Activated CD8-positive, alpha-beta memory T cell treated with anti-CD3 and anti-CD28 coated beads for 36 hours (primary cell): Measurements from ENCODE around the gene MBD3L5. TPM values are rescaled to one million over a fixed set of nuclear protein-coding genes. Genes with fewer than 3 reads are reported as not detected.
"Not testable (repeated sequence)": the region's sequence is repeated elsewhere in the genome, so short reads cannot be mapped to it uniquely, and the experiment has no call there.

Source experiments
- CTCF ChIA-PET: fragments of 350-600 bp; sonication (Branson Sonifier 250); formaldehyde crosslinking; loops from one replicate; lab custom pipeline; 2021; ENCODE audit warnings: antibody characterized with exemption; lab: Charles Lee
- POLR2A ChIA-PET: fragments of 350-600 bp; sonication (Branson Sonifier 250); formaldehyde crosslinking; loops from one replicate; lab custom pipeline; 2021; ENCODE audit warnings: antibody characterized with exemption; lab: Charles Lee
- total RNA-seq, 2 experiments: library from RNA; stranded (reverse); gene quantifications; one replicate each; pipeline ENCODE4 v1.2.3, GENCODE V29; 2021

The MBD3L5 gene
- not detected for total RNA-seq

GRCh38 chr19:7030278-7030677 is at the start of gene MBD3L5:
Gene MBD3L5 (plus strand): TSS chr19:7030578. CDS start chr19:7030612, 34 bp downstream.
- POLR2A ChIA-PET, CTCF ChIA-PET: not testable (repeated sequence)

- ChIA-PET CTCF (interaction anchor here (0.9 kb wide), 1 partner anchor 358 kb away, joined by 3 read pairs; no protein-coding TSS in a partner anchor), POLR2A (no interaction called here)
Observed at GRCh38 chr19:6983448-6983847, 46.9 kb upstream of the MBD3L5 start.

- ChIA-PET CTCF (no interaction called here), POLR2A (no interaction called here)
Observed at GRCh38 chr19:6987850-6988249, 42.5 kb upstream of the MBD3L5 start.

GRCh38 chr19:6988257-6988656 is 42.1 kb upstream of the MBD3L5 start:
- ChIA-PET POLR2A (no interaction called here), CTCF (no interaction called here)

- ChIA-PET CTCF (no interaction called here), POLR2A (no interaction called here)
Observed at GRCh38 chr19:6995054-6995453, 35.3 kb upstream of the MBD3L5 start.

- POLR2A ChIA-PET: no interaction called here
- CTCF ChIA-PET: no interaction called here
Observed at GRCh38 chr19:6996810-6997209, 33.6 kb upstream of the MBD3L5 start.

- POLR2A ChIA-PET: no interaction called here
- CTCF ChIA-PET: no interaction called here
Observed at GRCh38 chr19:6997679-6998445, 32.5 kb upstream of the MBD3L5 start.

- POLR2A ChIA-PET: no interaction called here
- CTCF ChIA-PET: interaction anchor here (1.4 kb wide), 1 partner anchor 19 kb away, joined by 3 read pairs; no protein-coding TSS in a partner anchor
Observed at GRCh38 chr19:6999933-7000332, 30.4 kb upstream of the MBD3L5 start.

GRCh38 chr19:7000333-7000732 is 30.0 kb upstream of the MBD3L5 start:
- POLR2A ChIA-PET: no interaction called here
- CTCF ChIA-PET: interaction anchor here (1.4 kb wide), 1 partner anchor 20 kb away, joined by 3 read pairs; no protein-coding TSS in a partner anchor

GRCh38 chr19:7000816-7001215 is 29.6 kb upstream of the MBD3L5 start:
- POLR2A ChIA-PET: no interaction called here

GRCh38 chr19:7004313-7004931 is 26.0 kb upstream of the MBD3L5 start:
- POLR2A ChIA-PET: no interaction called here
- CTCF ChIA-PET: no interaction called here

More at GRCh38 chr19:7000816-7001215, 29.6 kb upstream of the MBD3L5 start:
- CTCF ChIA-PET: no interaction called here

GRCh38 chr19:7006135-7006704 is 24.2 kb upstream of the MBD3L5 start:
- ChIA-PET POLR2A (no interaction called here), CTCF (no interaction called here)

GRCh38 chr19:7007859-7008258 is 22.5 kb upstream of the MBD3L5 start:
- ChIA-PET POLR2A (no interaction called here), CTCF (no interaction called here)

- POLR2A ChIA-PET: no interaction called here
- CTCF ChIA-PET: no interaction called here
Observed at GRCh38 chr19:7010722-7011593, 19.4 kb upstream of the MBD3L5 start.

- POLR2A ChIA-PET: no interaction called here
- CTCF ChIA-PET: no interaction called here
Observed at GRCh38 chr19:7013678-7014077, 16.7 kb upstream of the MBD3L5 start.

- ChIA-PET CTCF (no interaction called here), POLR2A (no interaction called here)
Observed at GRCh38 chr19:7018828-7019227, 11.6 kb upstream of the MBD3L5 start.

GRCh38 chr19:7021331-7021730 is 9.0 kb upstream of the MBD3L5 start, which contains the start of gene MBD3L2B:
Gene MBD3L2B (minus strand): TSS chr19:7021431. CDS start chr19:7021397, 34 bp downstream.
- CTCF ChIA-PET: not testable (repeated sequence)

GRCh38 chr19:7028790-7029189 is 1.6 kb upstream of the MBD3L5 start:
- CTCF ChIA-PET, POLR2A ChIA-PET: not testable (repeated sequence)

More at GRCh38 chr19:7021331-7021730, 9.0 kb upstream of the MBD3L5 start, which contains the start of gene MBD3L2B:
- POLR2A ChIA-PET: not testable (repeated sequence)

GRCh38 chr19:7040079-7040478 is 9.7 kb downstream of the MBD3L5 start, which contains the start of gene MBD3L4:
Gene MBD3L4 (minus strand): TSS chr19:7040179. CDS start chr19:7040144, 35 bp downstream.
- POLR2A ChIA-PET, CTCF ChIA-PET: not testable (repeated sequence)
